DLD1 (cell line): ENCODE results near the gene IFNGR2.
"Not testable (repeated sequence)": the region's sequence is repeated elsewhere in the genome, so short reads cannot be mapped to it uniquely, and the experiment has no call there.

Source experiments
- in situ Hi-C: cut with HindIII; loops from 2 replicates; pipeline ENCODE4 v1.10.0; 2017; ENCODE audit warnings: low sequenced_read_pairs

The IFNGR2 gene

DNA sequence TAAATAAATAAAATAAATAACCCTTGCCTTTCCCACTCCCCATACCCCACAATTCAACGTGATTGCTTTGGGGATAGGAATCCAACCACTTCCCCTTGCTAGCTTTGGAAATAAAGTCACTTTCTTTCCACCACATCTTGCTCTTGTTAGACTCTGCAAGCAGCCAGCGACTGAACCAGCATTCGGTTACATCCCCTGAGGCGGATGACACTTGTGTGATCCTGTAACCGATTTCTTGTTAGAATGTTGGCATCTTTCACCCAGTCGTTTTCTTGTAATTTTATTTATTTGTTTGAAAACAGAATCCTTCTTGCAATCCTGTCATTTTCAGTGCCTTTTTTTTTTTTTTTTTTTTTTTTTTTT is 1.6 kb upstream of the IFNGR2 start:
- in situ Hi-C loops = no loop called here

GRCh38 chr21:33402001-33402979 is 923 bp upstream of the IFNGR2 start:
- in situ Hi-C loops = no loop called here

- in situ Hi-C loops = no loop called here
Observed at GRCh38 chr21:33403786-33404585, 773 bp downstream of the IFNGR2 start.

DNA sequence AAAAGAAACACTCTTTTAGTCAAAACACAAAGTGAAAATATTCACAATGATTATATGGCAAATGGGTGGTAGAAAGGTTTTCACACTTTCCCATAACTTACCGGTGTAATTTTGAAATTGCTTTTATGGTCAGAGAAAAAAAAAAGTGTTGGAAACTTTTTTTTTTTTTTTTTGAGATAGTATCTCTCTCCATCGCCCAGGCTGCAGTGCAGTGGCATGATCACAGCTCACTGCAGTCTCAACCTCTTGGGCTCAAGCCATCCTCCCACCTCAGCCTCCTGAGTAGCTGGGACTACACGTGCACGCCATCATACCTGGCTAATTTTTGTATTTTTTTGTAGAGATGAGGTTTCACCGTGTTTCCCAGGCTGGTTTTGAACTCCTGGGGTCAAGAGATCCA is 3.3 kb downstream of the IFNGR2 start:
- in situ Hi-C loops = no loop called here

DNA sequence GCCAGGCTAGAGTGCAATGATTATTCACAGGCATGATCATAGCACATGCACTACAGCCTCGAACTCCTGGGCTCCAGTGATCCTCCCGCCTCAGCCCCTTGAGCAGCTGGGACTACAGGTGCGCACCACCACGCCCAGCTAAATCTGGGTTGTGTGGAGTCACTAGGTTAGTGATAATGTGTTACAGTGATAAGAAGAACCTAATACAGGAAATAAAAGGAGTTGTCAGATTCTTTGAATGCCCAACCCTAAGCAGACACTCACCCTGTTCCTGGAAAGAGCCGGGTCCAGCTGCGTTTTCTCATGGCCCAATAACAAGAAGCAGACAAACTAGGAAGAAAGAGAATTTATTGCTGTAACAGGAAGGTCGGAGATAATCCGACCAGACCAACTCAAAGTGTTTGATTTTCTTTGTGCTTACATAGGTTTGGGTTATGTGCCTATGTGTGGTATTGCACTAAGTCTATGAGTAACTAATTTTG is 8.8 kb downstream of the IFNGR2 start:
- in situ Hi-C loops = no loop called here

- in situ Hi-C loops = not testable (repeated sequence)
Observed at GRCh38 chr21:33412439-33412831, 9.2 kb downstream of the IFNGR2 start.

DNA sequence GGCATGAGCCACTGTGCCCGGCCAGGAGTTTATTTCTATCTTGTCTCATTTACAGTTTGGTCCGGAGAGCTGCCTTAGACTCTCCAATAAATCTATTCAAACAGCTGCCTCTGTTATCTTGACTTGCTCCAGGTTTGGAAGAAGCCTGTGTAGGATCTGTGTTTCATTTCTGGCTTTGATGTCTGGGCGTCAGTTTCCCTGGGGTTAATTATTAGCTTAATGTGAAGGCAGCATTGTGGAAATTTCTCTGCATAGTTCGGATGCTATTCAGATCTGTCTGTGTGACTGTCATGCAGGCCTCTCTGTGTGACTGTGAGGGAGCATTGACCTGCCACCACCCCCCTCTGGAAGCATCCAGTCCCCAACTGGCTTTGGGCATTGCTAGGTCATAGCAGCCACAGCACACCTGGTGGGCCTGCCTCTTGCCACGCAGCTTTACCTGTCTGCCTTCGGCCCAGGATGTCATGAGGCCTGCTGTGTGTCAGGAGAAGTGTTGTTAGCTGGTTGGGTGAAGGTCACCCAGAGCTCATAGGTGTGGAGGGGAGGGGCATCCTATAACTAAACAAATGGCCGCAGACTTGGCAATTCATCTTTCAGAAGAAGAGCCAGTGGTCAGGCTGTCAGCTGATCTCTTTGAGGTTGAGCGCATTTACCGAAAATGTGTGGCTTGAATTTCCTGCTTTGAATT is 9.8 kb downstream of the IFNGR2 start:
- in situ Hi-C loops = no loop called here

GRCh38 chr21:33414068-33414467 is 10.9 kb downstream of the IFNGR2 start:
- in situ Hi-C loops = no loop called here

DNA sequence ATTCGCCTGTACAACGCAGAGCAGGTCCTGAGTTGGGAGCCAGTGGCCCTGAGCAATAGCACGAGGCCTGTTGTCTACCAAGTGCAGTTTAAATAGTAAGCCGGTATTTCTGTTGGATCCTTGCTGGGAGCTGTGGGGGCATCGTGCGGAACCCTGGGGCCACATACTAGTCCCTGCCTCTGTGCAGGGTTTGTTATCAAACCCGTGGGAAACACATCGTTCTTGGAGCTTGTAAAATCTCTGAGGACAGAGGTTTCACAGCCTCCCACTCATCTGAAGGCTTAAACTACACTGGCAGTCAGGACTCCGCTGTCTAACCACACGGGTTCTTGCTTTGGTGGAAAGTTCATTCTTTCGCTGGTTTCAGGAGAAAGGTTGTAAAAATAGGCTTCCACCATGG is 11.7 kb downstream of the IFNGR2 start:
- in situ Hi-C loops = no loop called here

DNA sequence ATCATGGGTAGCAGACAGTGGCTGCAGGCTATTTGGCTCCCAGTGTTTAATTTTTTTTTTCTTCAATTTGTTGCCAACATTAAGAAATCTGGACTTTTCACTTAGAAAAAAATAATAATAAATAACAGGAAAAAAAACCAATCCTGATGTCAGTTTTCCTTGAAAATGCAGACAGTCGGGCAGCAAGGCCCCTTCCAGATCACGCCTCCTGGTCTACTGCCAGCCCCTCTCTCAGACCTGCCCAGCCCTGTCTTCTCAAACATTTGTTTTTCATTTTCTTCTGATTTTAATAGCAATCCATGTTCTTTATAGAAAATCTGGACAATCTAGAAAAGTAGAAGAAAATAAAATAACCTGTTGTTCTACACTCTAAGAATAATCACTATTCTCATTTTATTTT is 15.5 kb downstream of the IFNGR2 start:
- in situ Hi-C loops = no loop called here

DNA sequence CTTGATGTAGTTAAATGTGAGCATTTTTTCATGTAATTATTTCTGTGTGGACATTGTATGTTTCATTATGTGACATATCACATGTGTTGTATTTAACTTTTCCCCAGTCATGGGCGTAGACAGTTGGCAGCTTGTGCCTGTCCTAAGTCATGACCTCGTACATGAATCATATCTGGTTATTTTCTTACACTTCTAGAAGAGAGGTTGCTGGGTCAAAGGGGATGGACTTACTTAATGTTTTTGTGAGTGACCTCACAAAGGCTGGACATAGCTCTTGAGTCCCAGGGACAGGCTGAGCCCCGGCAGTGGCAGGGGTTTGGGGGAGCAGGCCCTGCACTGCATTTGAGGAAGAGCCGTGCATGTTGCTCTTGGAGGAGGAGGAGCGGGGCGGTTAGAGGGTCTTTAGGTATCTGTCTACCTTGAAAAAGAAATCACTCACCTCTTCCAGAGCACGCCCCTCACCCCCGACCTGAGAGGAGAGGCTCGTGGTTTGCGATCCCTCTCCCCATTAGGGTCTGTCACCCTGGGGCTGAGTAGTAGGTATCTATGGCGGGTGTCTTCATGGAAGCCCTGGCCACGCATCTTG is 16.4 kb downstream of the IFNGR2 start:
- in situ Hi-C loops = no loop called here

GRCh38 chr21:33421713-33422393 is 18.6 kb downstream of the IFNGR2 start:
- in situ Hi-C loops = no loop called here

- in situ Hi-C loops = no loop called here
Observed at GRCh38 chr21:33424214-33424613, 21.0 kb downstream of the IFNGR2 start.

GRCh38 chr21:33425825-33426224 is 22.6 kb downstream of the IFNGR2 start:
- in situ Hi-C loops = no loop called here

DNA sequence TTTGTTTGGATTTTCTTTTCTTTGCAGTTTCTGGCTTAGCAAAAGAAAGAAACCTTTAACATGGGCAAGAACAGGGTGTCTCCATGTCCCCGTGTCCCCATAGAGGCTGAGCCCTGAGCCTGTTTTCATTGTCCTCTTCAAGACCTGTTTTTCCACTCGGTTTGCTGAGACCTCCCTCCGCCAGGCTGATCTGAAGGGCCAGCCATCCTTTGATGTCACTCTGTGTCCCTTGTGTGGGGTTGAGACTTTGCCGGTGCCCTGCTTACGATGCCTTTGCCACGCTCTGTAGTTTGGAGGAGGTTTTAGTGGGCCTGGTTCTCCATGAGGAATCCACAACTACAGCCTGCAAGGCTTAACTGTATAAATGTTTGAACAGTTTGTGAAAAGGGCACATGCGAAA is 23.8 kb downstream of the IFNGR2 start:
- in situ Hi-C loops = no loop called here

- in situ Hi-C loops = no loop called here
Observed at GRCh38 chr21:33428669-33429068, 25.5 kb downstream of the IFNGR2 start.

- in situ Hi-C loops = no loop called here
Observed at GRCh38 chr21:33430858-33431257, 27.6 kb downstream of the IFNGR2 start.

- in situ Hi-C loops = no loop called here
Observed at GRCh38 chr21:33432496-33432895, 29.3 kb downstream of the IFNGR2 start.

GRCh38 chr21:33433001-33433400 is 29.8 kb downstream of the IFNGR2 start:
- in situ Hi-C loops = no loop called here

DNA sequence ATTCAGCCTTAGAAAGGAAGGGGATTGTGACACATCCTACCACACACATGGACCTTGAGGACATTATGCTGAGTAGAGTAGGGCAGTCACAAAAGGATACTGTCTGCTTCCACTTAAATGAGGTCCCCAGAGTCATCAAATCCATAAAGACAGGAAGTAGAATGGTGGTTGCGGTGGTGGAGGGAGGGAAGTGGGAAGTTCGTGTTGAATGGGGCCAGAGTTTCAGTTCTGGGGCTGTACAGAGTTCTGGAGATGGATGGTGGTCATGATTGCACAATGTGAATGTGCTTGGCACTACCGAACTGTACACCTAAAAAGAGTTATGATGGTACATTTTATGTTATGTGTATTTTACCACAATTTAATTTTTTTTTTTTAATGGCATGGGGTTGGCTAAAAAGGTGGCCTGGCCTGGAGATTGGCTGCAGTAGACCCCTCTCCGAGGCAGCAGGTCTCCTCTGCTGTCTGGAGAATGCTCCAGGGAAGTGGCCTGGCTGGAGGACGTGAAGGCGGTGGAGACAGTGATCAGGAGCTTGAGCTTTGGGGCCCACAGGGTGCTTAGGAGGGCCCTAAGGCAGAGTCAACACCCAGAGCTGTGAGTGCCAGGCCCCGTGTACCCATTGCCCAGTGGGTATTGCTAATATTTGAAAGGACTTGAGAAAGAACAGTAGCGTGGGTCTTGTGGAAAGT is 30.4 kb downstream of the IFNGR2 start:
- in situ Hi-C loops = no loop called here
